Spleen (tissue), 7 donors: Measurements from ENCODE around the gene RGS21.

Experiments
- POLR2A ChIP-seq, 3 donors: fragments of 450-650 bp; IDR thresholded peaks; one replicate each; pipeline ENCODE4 v1.5.1; 2017; ENCODE audit warnings: antibody characterized with exemption in 3 of 3, mild to moderate bottlenecking in 1 of 3
- POLR2AphosphoS5 ChIP-seq, 3 donors: sonication (generic); formaldehyde crosslinking; IDR thresholded peaks; one replicate each; pipeline ENCODE4 v1.5.1; 2017; ENCODE audit warnings: antibody characterized with exemption in 3 of 3
- TF ChIP-seq, protein P1 (sequence below), 11 experiments: fragments of 200-600 bp in 7 of 11; fragments of 450-650 bp in 4 of 11; sonication (generic) in 4 of 11; IDR thresholded peaks in 8 of 11; conservative IDR thresholded peaks in 3 of 11; 1 replicate in 7 of 11; 2 replicates in 4 of 11; pipeline versions ENCODE4 v1.4.0 to v1.8.0; 2016 to 2021; ENCODE audit warnings: antibody characterized with exemption in 11 of 11, inconsistent platforms in 4 of 11, mild to moderate bottlenecking in 1 of 11
- donor health status: DM: no; HTN: no; CAD: no; lungs with moderate emphysema.
- donor health status: DM: no; HTN: no; CAD: no.
- donor health status: DM: no; HTN: no; CAD: no.

DNA sequence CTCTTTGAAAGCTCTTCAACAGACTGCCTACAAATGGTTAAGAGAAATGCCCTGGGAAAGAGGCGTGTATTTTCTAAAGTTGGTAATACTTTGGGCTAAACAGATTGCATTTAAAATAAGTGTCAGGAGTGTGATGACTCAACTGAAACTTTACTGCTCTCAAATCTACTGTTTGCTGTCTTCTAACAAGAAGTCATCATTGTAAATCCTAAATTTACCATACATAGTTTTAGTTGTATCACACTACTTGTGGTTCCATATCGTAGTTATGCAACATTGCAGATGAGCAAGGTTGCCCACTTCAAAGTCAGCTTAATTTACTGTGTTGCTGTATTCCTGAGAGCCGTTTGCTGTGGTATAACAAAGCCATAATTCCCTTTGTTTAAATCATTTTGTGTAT, 59.6 kb downstream of the RGS21 start:
- TF ChIP-seq, protein P1, sequence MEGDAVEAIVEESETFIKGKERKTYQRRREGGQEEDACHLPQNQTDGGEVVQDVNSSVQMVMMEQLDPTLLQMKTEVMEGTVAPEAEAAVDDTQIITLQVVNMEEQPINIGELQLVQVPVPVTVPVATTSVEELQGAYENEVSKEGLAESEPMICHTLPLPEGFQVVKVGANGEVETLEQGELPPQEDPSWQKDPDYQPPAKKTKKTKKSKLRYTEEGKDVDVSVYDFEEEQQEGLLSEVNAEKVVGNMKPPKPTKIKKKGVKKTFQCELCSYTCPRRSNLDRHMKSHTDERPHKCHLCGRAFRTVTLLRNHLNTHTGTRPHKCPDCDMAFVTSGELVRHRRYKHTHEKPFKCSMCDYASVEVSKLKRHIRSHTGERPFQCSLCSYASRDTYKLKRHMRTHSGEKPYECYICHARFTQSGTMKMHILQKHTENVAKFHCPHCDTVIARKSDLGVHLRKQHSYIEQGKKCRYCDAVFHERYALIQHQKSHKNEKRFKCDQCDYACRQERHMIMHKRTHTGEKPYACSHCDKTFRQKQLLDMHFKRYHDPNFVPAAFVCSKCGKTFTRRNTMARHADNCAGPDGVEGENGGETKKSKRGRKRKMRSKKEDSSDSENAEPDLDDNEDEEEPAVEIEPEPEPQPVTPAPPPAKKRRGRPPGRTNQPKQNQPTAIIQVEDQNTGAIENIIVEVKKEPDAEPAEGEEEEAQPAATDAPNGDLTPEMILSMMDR (IDR thresholded peaks at IDR 0.05 in 8 of 11, conservative IDR thresholded peaks at IDR 0.05 in 3 of 11), result no peak
- TF ChIP-seq POLR2A (IDR thresholded peaks at IDR 0.05) (no peak), POLR2AphosphoS5 (IDR thresholded peaks at IDR 0.05) (no peak)
